ENCODE results near the gene MED23.
"Not testable (repeated sequence)": the region's sequence is repeated elsewhere in the genome, so short reads cannot be mapped to it uniquely, and the experiment has no call there.

Gene MED23

GRCh38 chr6:131568726-131569125, 59.3 kb downstream of the MED23 start:
- no peak for DNase-seq

GRCh38 chr6:131565056-131565455, 63.0 kb downstream of the MED23 start:
- DNase-seq: no peak

- DNase-seq: no peak
Measured at GRCh38 chr6:131561925-131562707, 65.9 kb downstream of the MED23 start.

- DNase-seq: no peak
Measured at GRCh38 chr6:131558922-131559321, 69.1 kb downstream of the MED23 start.

- no peak for DNase-seq
Measured at GRCh38 chr6:131555992-131556391, 72.0 kb downstream of the MED23 start.

GRCh38 chr6:131552572-131552971, 75.5 kb downstream of the MED23 start:
- no peak for DNase-seq

GRCh38 chr6:131551902-131552301, 76.1 kb downstream of the MED23 start:
- DNase-seq: no peak

GRCh38 chr6:131549811-131550210, 78.2 kb downstream of the MED23 start:
- DNase-seq: no peak

- no peak for DNase-seq
Measured at GRCh38 chr6:131548441-131548840, 79.6 kb downstream of the MED23 start.

- no peak for DNase-seq
Measured at GRCh38 chr6:131547488-131547887, 80.6 kb downstream of the MED23 start.

- no peak for DNase-seq
Measured at GRCh38 chr6:131545317-131545716, 82.7 kb downstream of the MED23 start.

- DNase-seq: not testable (repeated sequence)
Measured at GRCh38 chr6:131538615-131539014, 89.4 kb downstream of the MED23 start.

- DNase-seq: no peak
Measured at GRCh38 chr6:131532580-131533039, 95.4 kb downstream of the MED23 start.

GRCh38 chr6:131531681-131532080, 96.4 kb downstream of the MED23 start:
- DNase-seq: not testable (repeated sequence)

GRCh38 chr6:131530936-131531335, 97.1 kb downstream of the MED23 start:
- DNase-seq: not testable (repeated sequence)

GRCh38 chr6:131524695-131525336, 103.2 kb downstream of the MED23 start:
- no peak for DNase-seq

- DNase-seq: no peak
Measured at GRCh38 chr6:131523988-131524673, 103.9 kb downstream of the MED23 start.

All from DMS79 (cell line).